Diencephalon (tissue), 1 donor: ENCODE results near the gene SCFD2. TPM values are rescaled to one million over a fixed set of nuclear protein-coding genes. Genes with fewer than 3 reads are reported as not detected.

ENCODE experiments used
- small RNA-seq: library from RNA; depleted of rRNA; stranded (forward); fragments of <200 nt; gene quantifications from one replicate; pipeline ENCODE3, GENCODE V24; 2014
- total RNA-seq: library from RNA; depleted of rRNA; stranded (reverse); fragments of >200 nt; gene quantifications from one replicate; pipeline ENCODE4 v1.2.3, GENCODE V29; 2014

SCFD2 gene
- total RNA-seq = 18.2 TPM

DNA sequence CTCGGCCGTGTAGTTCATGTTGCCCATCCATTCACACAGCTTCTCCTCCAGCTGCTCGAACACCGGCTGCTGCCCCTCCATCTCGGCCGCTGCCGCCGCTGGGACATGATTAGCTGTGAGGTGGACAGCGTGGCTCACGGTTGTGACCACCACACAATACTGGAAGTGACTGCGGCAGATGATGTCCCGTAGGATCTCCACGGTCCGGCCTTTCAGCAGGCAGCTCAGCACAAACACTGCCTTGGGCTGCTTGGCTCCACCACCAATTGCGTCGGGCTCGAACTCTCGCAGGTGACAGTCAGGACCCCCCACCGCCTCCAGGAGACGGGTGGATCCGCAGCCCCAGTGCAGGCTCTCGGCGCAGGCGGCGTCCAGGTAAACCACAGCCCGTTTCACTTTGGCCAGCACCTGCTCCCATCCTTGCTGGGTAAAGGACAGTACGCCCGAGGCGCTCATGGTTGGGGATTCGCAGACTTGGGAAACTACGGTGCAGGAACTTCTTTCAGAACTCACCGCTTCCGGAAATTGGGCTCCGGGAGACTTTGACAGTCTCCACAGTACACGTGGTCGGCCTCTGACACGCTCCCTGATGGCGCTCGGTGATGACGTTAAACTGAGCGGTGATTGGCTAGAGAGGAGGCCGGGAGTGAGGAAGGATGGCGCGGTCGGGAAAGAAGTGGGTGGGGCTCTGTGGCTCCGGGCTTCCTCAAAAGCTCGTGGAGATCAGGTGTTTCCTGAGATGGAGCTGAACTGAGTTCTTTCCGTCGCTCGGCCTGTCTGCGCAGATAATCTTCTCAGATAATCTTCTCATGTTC lies at the start of gene SCFD2:
SCFD2 (minus strand) TSS at position 576 of the 815 bp plus-strand sequence.

DNA sequence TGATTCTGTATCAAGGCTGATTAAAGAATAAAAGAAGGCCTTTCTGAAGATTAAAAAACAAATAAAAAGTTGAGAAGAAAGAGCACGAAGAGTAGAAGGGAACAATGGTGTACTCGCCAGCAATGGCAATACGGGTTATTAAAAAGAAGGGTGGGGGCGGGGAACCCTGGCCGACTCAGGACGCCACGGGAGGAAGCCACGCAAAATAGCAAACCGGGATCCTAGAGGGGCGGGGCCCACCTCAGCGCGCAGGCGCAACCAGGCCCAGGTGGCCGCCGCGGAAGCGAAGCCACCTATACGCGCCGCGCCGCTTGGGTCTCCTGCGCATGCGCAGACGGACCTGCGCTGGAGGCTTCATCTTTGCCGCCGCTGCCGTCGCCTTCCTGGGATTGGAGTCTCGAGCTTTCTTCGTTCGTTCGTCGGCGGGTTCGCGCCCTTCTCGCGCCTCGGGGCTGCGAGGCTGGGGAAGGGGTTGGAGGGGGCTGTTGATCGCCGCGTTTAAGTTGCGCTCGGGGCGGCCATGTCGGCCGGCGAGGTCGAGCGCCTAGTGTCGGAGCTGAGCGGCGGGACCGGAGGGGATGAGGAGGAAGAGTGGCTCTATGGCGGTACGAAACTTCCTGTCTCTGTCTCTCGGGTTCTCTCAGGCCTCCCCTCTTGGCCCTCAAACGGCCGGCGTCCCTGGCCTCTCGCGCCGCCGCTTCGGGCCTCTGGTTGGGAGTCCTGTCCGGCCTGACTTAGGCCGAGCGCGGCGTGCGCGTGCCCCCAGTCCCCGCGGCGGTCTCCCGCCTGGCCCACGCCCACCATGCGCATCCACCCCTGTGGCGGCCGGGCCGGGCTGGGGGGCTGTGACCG lies 11.7 kb upstream of the SCFD2 start, which contains the start of gene FIP1L1:
FIP1L1 (plus strand) TSS at position 323 of the 852 bp plus-strand sequence; CDS start at position 521, 198 bp downstream.

DNA sequence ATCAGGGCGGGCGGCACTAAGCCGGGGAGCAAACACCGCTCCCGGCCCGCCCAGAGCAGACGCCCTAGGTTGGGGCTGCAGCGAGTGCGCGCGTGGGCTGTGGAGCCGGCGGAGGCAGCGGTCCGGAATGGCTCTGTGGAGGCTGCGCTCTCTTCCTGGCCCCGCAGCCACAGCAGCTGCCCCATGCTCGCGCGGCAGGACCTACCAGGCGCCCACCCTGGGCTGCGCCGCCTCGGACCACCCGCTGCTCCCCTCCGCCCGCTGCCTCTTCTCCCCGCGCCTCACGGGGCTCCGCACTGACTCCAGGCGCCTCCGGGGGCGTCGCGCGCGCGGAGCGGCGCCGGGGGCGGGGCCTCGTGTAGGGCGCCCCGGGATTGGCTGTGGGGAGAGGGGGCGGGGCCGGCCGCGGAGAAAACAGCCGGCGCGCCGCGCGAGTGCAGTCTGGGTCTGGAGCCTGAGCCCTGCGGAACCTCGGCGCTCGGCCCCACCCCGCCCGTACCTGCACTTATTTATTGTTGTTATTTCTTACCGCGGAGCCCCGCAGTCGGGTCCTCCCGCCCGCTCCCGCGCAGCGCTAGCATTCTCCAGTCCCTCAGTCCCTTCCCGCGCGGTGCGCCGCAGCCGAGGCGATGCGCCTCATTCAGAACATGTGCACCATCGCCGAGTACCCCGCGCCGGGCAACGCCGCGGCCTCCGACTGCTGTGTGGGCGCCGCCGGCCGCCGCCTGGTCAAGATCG lies 503.8 kb downstream of the SCFD2 start, which contains the start of gene RASL11B:
RASL11B (plus strand) TSS at position 439 of the 738 bp plus-strand sequence; CDS start at position 630, 191 bp downstream.

Small RNA genes within 50 kb of the gene (small RNA-seq; reads per million reads assigned to genes)
- gene RNU6-310P = not detected

Other genes with a start within 250 kb of the SCFD2 start
- 107 TPM for gene FIP1L1, start 11.6 kb upstream of the SCFD2 start, total RNA-seq
- 32.3 TPM for gene LNX1, start 225.4 kb upstream of the SCFD2 start, total RNA-seq